ENCODE measurements around the gene PRMT9.

The PRMT9 gene

DNA sequence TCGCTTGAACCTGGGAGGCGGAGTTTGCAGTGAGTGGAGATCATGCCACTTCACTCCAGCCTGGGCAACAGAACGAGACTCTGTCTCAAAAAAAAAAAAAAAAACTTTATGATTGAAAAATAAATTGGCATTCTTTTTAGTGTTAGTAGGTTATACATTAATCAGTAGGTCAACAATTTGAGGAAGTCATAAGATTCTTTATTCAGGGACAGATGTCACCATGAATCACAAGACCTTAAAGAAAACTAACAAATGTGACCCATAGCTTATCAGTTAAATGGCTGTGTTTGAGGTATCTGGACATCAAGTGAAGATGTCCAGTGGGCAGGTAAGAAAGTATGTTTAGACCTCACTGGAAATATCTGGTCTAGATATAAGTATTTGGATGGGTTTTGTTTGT is 9.3 kb upstream of the PRMT9 start:
- no peak for TF ChIP-seq CREB1 (IDR thresholded peaks at IDR 0.05; ENCODE audit: low read depth)
- TF ChIP-seq ZBTB7A (IDR thresholded peaks at IDR 0.05; ENCODE audit: low read depth), result no peak
- TF ChIP-seq, protein P1, sequence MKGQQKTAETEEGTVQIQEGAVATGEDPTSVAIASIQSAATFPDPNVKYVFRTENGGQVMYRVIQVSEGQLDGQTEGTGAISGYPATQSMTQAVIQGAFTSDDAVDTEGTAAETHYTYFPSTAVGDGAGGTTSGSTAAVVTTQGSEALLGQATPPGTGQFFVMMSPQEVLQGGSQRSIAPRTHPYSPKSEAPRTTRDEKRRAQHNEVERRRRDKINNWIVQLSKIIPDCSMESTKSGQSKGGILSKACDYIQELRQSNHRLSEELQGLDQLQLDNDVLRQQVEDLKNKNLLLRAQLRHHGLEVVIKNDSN (IDR thresholded peaks at IDR 0.05), result no peak
- no peak for TF ChIP-seq YY1 (IDR thresholded peaks at IDR 0.05; ENCODE audit: low read depth)

DNA sequence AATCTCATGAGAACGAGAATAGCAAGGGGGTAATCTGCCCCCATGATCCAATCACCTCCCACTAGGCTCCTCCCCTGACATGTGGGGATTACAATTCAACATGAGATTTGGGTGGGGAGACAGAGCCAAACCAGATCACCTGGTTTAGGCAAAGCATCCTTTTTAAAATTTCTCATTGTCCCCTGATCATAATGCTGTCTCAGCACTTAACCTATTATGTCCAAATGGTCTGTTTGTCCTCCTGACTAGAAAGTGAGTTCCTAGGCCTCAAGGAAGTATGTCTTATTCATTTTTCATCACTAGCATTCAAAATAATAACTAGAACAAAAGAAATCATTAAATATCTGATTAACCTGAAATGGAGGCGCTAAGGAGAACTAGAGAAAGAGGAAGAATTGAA is 7.9 kb upstream of the PRMT9 start:
- no peak for TF ChIP-seq FOXM1 (IDR thresholded peaks at IDR 0.05; ENCODE audit: borderline replicate concordance, low read depth)
- no peak for TF ChIP-seq CREB1 (IDR thresholded peaks at IDR 0.05; ENCODE audit: low read depth)
- no peak for TF ChIP-seq CEBPB (IDR thresholded peaks at IDR 0.05)
- TF ChIP-seq RAD21 (IDR thresholded peaks at IDR 0.05; ENCODE audit: low read depth), result no peak
- TF ChIP-seq, protein P2, sequence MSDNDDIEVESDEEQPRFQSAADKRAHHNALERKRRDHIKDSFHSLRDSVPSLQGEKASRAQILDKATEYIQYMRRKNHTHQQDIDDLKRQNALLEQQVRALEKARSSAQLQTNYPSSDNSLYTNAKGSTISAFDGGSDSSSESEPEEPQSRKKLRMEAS (IDR thresholded peaks at IDR 0.05), result no peak
- TF ChIP-seq, protein P1 (IDR thresholded peaks at IDR 0.05), result no peak
- TF ChIP-seq TEAD4 (IDR thresholded peaks at IDR 0.05), result no peak
- TF ChIP-seq YY1 (IDR thresholded peaks at IDR 0.05; ENCODE audit: low read depth), result no peak
- no peak for TF ChIP-seq NFIC (IDR thresholded peaks at IDR 0.05)
- TF ChIP-seq EGR1 (IDR thresholded peaks at IDR 0.05), result no peak
- no peak for TF ChIP-seq ZBTB7A (IDR thresholded peaks at IDR 0.05; ENCODE audit: low read depth)
- TF ChIP-seq EP300 (IDR thresholded peaks at IDR 0.05; ENCODE audit: borderline replicate concordance), result no peak
- TF ChIP-seq TCF12 (IDR thresholded peaks at IDR 0.05; ENCODE audit: low read depth), result no peak
- TF ChIP-seq, protein P3, sequence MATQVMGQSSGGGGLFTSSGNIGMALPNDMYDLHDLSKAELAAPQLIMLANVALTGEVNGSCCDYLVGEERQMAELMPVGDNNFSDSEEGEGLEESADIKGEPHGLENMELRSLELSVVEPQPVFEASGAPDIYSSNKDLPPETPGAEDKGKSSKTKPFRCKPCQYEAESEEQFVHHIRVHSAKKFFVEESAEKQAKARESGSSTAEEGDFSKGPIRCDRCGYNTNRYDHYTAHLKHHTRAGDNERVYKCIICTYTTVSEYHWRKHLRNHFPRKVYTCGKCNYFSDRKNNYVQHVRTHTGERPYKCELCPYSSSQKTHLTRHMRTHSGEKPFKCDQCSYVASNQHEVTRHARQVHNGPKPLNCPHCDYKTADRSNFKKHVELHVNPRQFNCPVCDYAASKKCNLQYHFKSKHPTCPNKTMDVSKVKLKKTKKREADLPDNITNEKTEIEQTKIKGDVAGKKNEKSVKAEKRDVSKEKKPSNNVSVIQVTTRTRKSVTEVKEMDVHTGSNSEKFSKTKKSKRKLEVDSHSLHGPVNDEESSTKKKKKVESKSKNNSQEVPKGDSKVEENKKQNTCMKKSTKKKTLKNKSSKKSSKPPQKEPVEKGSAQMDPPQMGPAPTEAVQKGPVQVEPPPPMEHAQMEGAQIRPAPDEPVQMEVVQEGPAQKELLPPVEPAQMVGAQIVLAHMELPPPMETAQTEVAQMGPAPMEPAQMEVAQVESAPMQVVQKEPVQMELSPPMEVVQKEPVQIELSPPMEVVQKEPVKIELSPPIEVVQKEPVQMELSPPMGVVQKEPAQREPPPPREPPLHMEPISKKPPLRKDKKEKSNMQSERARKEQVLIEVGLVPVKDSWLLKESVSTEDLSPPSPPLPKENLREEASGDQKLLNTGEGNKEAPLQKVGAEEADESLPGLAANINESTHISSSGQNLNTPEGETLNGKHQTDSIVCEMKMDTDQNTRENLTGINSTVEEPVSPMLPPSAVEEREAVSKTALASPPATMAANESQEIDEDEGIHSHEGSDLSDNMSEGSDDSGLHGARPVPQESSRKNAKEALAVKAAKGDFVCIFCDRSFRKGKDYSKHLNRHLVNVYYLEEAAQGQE (IDR thresholded peaks at IDR 0.05; ENCODE audit: low read depth), result no peak
- no peak for TF ChIP-seq TAF1 (IDR thresholded peaks at IDR 0.05; ENCODE audit: low read depth)

DNA sequence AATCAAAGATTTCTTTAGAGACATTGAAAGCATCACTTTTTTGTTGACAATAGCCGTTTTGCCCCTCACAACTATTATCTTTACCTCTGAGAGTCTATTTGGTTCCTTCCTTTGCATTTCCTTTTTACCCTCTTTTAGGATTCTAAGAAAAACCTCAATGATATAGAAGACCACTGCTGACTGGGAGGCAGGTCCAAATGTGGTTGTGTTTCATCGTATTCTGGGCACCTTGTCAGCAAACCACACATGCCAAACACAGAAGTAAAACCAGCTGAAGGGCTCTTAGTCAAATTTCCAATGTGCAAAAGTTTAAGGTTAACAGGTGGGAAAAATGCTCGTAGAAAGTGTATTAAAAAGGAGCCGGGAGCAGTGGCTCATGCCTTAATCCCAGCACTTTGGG is 5.1 kb upstream of the PRMT9 start:
- TF ChIP-seq EGR1 (IDR thresholded peaks at IDR 0.05) (no peak), NFIC (IDR thresholded peaks at IDR 0.05) (no peak), TAF1 (IDR thresholded peaks at IDR 0.05; ENCODE audit: low read depth) (no peak), CREB1 (IDR thresholded peaks at IDR 0.05; ENCODE audit: low read depth) (no peak)
- TF ChIP-seq, protein P2 (IDR thresholded peaks at IDR 0.05), result no peak

DNA sequence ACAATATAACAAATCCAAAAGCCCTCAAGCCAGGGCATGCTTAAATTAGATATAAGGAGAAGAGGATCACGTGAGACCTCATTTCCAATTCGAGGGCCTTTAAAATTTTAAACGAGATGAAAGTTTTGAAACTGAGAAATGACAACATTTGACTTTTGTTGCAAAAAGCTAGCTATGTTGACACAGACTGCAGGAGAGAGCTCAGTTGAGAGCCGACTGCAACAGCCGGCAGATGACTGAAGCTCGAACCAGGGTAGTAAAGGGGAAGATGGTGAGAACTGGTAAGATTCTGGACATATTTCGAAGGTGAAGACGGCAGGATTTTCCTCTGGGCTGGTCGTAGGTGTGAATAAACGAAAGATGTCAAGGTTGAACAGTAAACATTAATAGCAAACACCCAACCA is 773 bp downstream of the PRMT9 start:
- no peak for TF ChIP-seq CEBPB (IDR thresholded peaks at IDR 0.05)
- TF ChIP-seq, protein P3 (IDR thresholded peaks at IDR 0.05; ENCODE audit: low read depth), result no peak
- TF ChIP-seq, protein P2 (IDR thresholded peaks at IDR 0.05), result no peak
- no peak for TF ChIP-seq EP300 (IDR thresholded peaks at IDR 0.05; ENCODE audit: borderline replicate concordance)
- TF ChIP-seq TCF12 (IDR thresholded peaks at IDR 0.05; ENCODE audit: low read depth), result no peak

DNA sequence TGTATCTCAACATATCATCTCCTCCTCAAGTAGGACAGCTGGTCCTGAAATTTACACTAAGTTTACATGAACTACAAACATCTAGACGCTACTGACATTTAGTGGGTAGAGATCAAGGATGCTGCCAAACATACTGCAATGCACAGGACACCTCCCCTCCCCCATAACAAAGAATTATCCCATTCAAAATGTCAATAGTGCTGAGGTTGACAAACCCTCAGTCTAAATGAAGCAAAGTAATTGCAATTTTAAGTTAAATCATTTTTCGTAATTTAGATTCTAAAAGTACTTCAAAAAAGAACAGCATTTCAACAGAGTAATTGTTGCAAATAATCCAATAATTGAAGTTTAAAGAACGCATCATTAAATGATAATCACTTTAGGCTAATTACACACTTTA is 1.2 kb downstream of the PRMT9 start:
- TF ChIP-seq TEAD4 (IDR thresholded peaks at IDR 0.05), result no peak

DNA sequence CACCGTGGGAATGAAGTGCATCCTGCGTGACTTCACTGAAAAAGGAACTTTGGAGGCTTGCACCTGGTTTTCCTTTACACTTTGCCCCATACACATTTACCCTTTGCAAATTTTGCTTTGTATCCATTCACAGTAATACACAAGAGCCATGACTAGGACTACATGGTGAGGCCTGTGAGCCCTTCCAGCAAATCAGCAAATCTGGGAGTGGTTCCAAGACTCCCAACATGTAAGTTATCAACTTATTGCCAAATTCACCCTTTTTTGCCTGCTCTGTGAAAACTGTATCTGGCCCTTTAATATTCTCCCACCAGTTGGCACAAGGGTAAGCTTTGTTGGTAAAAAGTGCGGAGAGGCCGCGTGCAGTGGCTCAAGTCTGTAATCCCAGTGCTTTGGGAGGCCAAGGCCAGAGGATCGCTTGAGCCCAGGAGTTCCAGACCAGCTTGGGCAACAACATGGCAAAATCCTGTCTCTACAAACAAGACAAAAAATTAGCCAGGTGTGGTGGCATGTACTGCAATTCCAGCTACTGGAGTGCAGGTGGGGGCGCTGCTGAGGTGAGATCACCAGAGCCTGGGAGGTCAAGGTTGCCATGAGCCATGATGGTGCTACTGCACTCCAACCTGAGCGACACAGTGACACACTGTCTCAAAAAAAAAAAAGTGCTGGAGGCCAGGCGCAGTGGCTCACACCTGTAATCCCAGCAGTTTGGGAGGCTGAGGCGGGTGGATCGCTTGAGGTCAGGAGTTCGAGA is 5.0 kb downstream of the PRMT9 start:
- TF ChIP-seq TAF1 (IDR thresholded peaks at IDR 0.05; ENCODE audit: low read depth), result no peak
- no peak for TF ChIP-seq YY1 (IDR thresholded peaks at IDR 0.05; ENCODE audit: low read depth)
- peak; percentile 13; the same call in 1 of the 2 replicates for TF ChIP-seq RAD21 (IDR thresholded peaks at IDR 0.05; ENCODE audit: low read depth)

DNA sequence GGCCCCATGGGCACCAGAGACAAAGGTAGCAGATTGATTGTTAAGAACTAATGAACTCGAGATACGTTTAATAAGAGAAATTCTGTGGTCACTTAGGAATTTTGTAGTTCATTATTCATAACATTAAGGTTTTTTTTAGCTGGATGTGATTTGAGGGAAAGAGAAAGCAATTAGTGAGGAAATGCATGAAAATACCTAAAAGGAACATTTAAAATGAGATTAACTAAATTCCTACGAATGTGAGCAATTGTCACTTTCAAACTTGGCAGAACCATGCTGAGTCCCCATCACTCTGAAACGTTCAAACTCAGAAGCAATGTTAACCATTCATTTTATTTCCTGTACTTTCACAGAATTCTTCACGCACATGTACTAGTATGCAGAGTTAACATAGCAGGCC is 5.9 kb downstream of the PRMT9 start:
- TF ChIP-seq TEAD4 (IDR thresholded peaks at IDR 0.05) (no peak), FOXM1 (IDR thresholded peaks at IDR 0.05; ENCODE audit: borderline replicate concordance, low read depth) (no peak), ZBTB7A (IDR thresholded peaks at IDR 0.05; ENCODE audit: low read depth) (no peak), YY1 (IDR thresholded peaks at IDR 0.05; ENCODE audit: low read depth) (no peak), NFIC (IDR thresholded peaks at IDR 0.05) (no peak), EGR1 (IDR thresholded peaks at IDR 0.05) (no peak), CREB1 (IDR thresholded peaks at IDR 0.05; ENCODE audit: low read depth) (no peak), RAD21 (IDR thresholded peaks at IDR 0.05; ENCODE audit: low read depth) (no peak), EP300 (IDR thresholded peaks at IDR 0.05; ENCODE audit: borderline replicate concordance) (no peak), TCF12 (IDR thresholded peaks at IDR 0.05; ENCODE audit: low read depth) (no peak), TAF1 (IDR thresholded peaks at IDR 0.05; ENCODE audit: low read depth) (no peak), CEBPB (IDR thresholded peaks at IDR 0.05) (no peak)
- TF ChIP-seq, protein P2 (IDR thresholded peaks at IDR 0.05), result no peak
- TF ChIP-seq, protein P3 (IDR thresholded peaks at IDR 0.05; ENCODE audit: low read depth), result no peak
- TF ChIP-seq, protein P1 (IDR thresholded peaks at IDR 0.05), result no peak

All from Ishikawa (cell line).